Subcutaneous abdominal adipose tissue (tissue), 5 donors: ENCODE measurements around the gene MARCKS.
"Not testable (repeated sequence)": the region's sequence is repeated elsewhere in the genome, so short reads cannot be mapped to it uniquely, and the experiment has no call there.

Experiments used
- H3K27ac ChIP-seq: one replicate; pipeline ENCODE4 v1.7.0; 2013; ENCODE audit warnings: low read depth, mild to moderate bottlenecking, inconsistent platforms, low read length, moderate library complexity
- H3K27me3 ChIP-seq, 5 donors: one replicate each; pipeline ENCODE4 v1.7.0; 2013; ENCODE audit warnings: low read length in 5 of 5, inconsistent platforms in 1 of 5; ENCODE audit not compliant: control insufficient read depth in 5 of 5, insufficient read depth in 4 of 5
- H3K36me3 ChIP-seq, 5 donors: one replicate each; pipeline ENCODE4 v1.7.0; 2013; ENCODE audit warnings: low read length in 5 of 5; ENCODE audit not compliant: control insufficient read depth in 5 of 5, insufficient read depth in 5 of 5
- H3K4me1 ChIP-seq, 5 donors: one replicate each; pipeline ENCODE4 v1.7.0; 2013; ENCODE audit warnings: low read length in 5 of 5, mild to moderate bottlenecking in 3 of 5, moderate library complexity in 1 of 5; ENCODE audit not compliant: control insufficient read depth in 5 of 5, insufficient read depth in 5 of 5
- H3K4me3 ChIP-seq, 5 donors: one replicate each; pipeline ENCODE4 v1.7.0; 2013; ENCODE audit warnings: low read length in 5 of 5, low read depth in 1 of 5
- H3K9ac ChIP-seq, 5 donors: one replicate each; pipeline ENCODE4 v1.7.0; 2013; ENCODE audit warnings: low read length in 5 of 5, mild to moderate bottlenecking in 4 of 5, moderate library complexity in 3 of 5
- H3K9me3 ChIP-seq, 5 donors: one replicate each; pipeline ENCODE4 v1.7.0; 2013; ENCODE audit warnings: low read length in 5 of 5; ENCODE audit not compliant: control insufficient read depth in 5 of 5
- donor health status: healthy.
- donor health status: healthy.
- donor health status: healthy.
- donor health status: healthy.
- donor health status: healthy.

The MARCKS gene

DNA sequence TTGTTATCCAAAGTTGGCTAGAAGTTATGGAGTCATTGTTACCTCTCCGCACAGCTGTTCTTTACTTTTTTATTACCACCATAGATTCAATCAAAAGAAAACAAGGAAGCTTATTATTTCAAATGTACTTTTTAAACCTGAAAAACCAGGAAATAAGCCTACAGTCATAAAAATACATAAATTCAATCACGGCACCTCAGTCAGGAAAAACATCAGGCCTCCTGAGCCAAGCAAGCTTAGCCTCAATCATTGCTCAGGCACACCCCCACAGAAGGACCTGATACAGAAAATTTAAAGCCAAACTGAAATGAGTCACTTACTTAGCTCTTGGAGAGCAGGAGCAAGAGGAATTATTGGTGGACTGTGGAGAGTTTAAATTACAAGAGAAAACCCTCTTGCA is 44.3 kb downstream of the MARCKS start:
- Histone ChIP-seq H3K4me3 (no peak overlapping the region), H3K27me3 (no peaks in the 10 kb centered on the region), H3K27ac (no peak overlapping the region), H3K4me1 (peaks cover 5 to 14% (median 8%) of the 10 kb centered on the region in 5 donors), H3K9me3 (no peaks in the 10 kb centered on the region), H3K36me3 (no peaks in the 10 kb centered on the region), H3K9ac (no peak overlapping the region)

DNA sequence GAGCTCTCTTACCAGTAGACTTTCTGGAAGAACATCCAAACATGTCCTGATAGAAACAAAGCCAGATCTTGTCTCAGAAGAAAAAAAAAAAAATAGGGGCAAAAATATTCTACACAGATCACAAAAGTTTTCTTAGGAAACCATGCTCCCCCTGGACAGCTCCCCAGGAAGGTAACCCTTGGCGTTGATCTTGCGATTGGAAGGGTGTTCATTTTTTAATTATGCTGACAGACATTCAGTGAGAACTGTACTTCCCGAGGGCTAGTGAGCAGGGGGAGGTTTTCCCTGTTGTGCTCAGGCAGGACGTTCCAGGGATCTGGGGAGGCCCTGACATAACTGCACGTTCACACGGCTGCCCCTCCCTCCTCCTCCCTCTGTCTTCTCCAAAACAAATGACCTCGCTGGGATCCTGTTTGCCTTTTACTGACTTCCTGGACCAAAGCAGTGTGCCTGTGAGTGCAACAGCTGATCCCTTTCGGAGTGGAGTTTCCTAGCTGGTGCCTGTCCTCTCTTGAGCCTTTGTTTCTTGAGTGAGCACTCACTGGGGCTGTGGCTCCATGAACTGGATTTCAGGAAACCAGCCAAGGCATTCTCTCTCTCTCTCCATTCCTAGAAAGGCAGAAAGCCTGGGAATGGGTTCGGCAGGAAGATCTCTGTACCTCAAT is 46.7 kb downstream of the MARCKS start:
- no peaks in the 10 kb centered on the region for H3K9me3 ChIP-seq
- H3K4me3 ChIP-seq: peak overlapping the region in 3 of 5 donors; percentile 24 to 30 (median 25)
- H3K4me1 ChIP-seq: peaks cover 5 to 14% (median 8%) of the 10 kb centered on the region in 5 donors
- peak overlapping the region in 1 of 5 donors; percentile 35 for H3K9ac ChIP-seq
- peak overlapping the region; percentile 13 for H3K27ac ChIP-seq
- no peaks in the 10 kb centered on the region for H3K27me3 ChIP-seq
- no peaks in the 10 kb centered on the region for H3K36me3 ChIP-seq

DNA sequence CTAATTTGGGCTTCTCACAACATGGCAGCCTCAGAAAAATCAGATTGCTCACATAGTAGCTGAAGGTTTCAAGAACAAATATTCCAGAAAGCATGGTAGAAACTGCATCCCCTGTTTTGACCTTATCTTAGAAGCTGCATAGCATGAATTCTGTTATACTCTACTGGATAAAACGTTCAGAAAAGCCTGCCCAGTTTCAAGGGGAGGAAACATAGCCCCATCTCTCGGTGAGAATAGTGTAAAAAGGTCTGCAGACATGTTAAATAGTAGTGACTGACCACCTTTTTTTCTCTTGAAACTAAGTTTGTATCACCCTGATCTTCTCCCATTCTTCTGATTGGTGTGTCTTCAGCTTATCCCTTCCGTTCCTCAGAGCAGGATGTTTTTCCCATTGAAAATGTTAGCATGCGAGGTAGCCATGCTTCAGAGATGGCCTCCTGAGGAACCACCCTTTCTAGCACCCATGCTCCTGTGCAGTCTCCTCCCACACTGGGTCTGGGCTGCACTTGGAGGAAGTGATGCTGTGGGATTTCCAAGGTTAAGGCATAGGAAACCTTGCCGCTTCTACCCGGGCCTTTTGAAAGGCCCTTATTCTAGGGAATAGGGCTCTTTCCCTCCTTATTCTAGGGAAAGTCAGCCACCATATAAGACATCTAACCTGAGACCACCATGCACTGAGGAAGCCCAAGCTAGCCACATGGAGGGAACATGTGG is 50.1 kb downstream of the MARCKS start:
- Histone ChIP-seq H3K27ac (no peak overlapping the region), H3K4me1 (peaks cover 5 to 14% (median 8%) of the 10 kb centered on the region in 5 donors), H3K4me3 (no peak overlapping the region), H3K9ac (no peak overlapping the region), H3K27me3 (no peaks in the 10 kb centered on the region), H3K36me3 (no peaks in the 10 kb centered on the region), H3K9me3 (no peaks in the 10 kb centered on the region)

- H3K27ac ChIP-seq: no peak overlapping the region
- H3K9me3 ChIP-seq: no peaks in the 10 kb centered on the region
- no peak overlapping the region for H3K4me3 ChIP-seq
Measured at GRCh38 chr6:113908801-113909200, 51.7 kb downstream of the MARCKS start.

GRCh38 chr6:113909224-113909856 is 52.2 kb downstream of the MARCKS start:
- Histone ChIP-seq H3K27me3 (no peaks in the 10 kb centered on the region), H3K9ac (no peak overlapping the region), H3K9me3 (no peaks in the 10 kb centered on the region), H3K27ac (no peak overlapping the region), H3K4me1 (peaks cover under 1 to 6% (median 2%) of the 10 kb centered on the region in 5 donors), H3K36me3 (no peaks in the 10 kb centered on the region), H3K4me3 (no peak overlapping the region)

More at GRCh38 chr6:113908801-113909200, 51.7 kb downstream of the MARCKS start:
- H3K9ac ChIP-seq: no peak overlapping the region
- H3K4me1 ChIP-seq: peaks cover 5 to 12% (median 7%) of the 10 kb centered on the region in 5 donors
- H3K27me3 ChIP-seq: no peaks in the 10 kb centered on the region
- H3K36me3 ChIP-seq: no peaks in the 10 kb centered on the region

- H3K4me3 ChIP-seq, H3K36me3 ChIP-seq, H3K9ac ChIP-seq, H3K27me3 ChIP-seq, H3K9me3 ChIP-seq, H3K4me1 ChIP-seq, H3K27ac ChIP-seq: not testable (repeated sequence)
Measured at GRCh38 chr6:113910285-113910684, 53.1 kb downstream of the MARCKS start.
